Erythroblast (primary cell): Measurements from ENCODE around the gene PEX26.

Experiments
- GATA1 ChIP-seq: IDR thresholded peaks from 2 replicates; pipeline ENCODE4 v1.6.1; 2011; ENCODE audit warnings: low read depth, mild to moderate bottlenecking, control low read depth, low read length, moderate library complexity
- POLR2A ChIP-seq: IDR thresholded peaks from 2 replicates; pipeline ENCODE4 v1.6.1; 2011; ENCODE audit warnings: mild to moderate bottlenecking, low read length

- TF ChIP-seq POLR2A (no peak), GATA1 (no peak)
Observed at GRCh38 chr22:18085188-18085587, 7.4 kb downstream of the PEX26 start.
